Upper lobe of left lung (tissue), 6 donors: ENCODE data around the gene ABLIM3. TPM values are rescaled to one million over a fixed set of nuclear protein-coding genes. Genes with fewer than 3 reads are reported as not detected.
A peak's percentile ranks its signal among the peaks of the same experiment; 100 is the strongest.

Source experiments
- ATAC-seq, 2 donors: fragments of 200-7000 bp; cut with Tn5 transposase; one replicate each; pipeline ENCODE4 v1.9.1; 2022; ENCODE audit warnings: mild to moderate bottlenecking in 2 of 2, moderate library complexity in 2 of 2; ENCODE audit not compliant: low FRiP score in 2 of 2
- DNase-seq, 2 donors: peaks; one replicate each; pipeline ENCODE4 v3.0.0-alpha.2; 2019 to 2020
- H3K27ac ChIP-seq, 4 donors: fragments of 200-600 bp; sonication (generic); one replicate each; pipeline ENCODE4 v1.5.1; 2016 to 2019
- H3K27me3 ChIP-seq, 4 donors: fragments of 200-600 bp; sonication (generic); one replicate each; pipeline ENCODE4 v1.5.1; 2017 to 2019
- H3K36me3 ChIP-seq, 4 donors: fragments of 200-600 bp; sonication (generic); one replicate each; pipeline ENCODE4 v1.5.1; 2016 to 2019
- H3K4me1 ChIP-seq, 4 donors: fragments of 200-600 bp; sonication (generic); one replicate each; pipeline ENCODE4 v1.5.1; 2018 to 2019
- H3K4me3 ChIP-seq, 4 donors: fragments of 200-600 bp; sonication (generic); one replicate each; pipeline ENCODE4 v1.5.1; 2017 to 2019; ENCODE audit warnings: mild to moderate bottlenecking in 2 of 4, moderate library complexity in 1 of 4
- H3K9me3 ChIP-seq, 4 donors: fragments of 200-600 bp; sonication (generic); one replicate each; pipeline ENCODE4 v1.5.1; 2018 to 2019
- CTCF ChIP-seq, 6 experiments: fragments of 450-650 bp in 4 of 6; fragments of 200-600 bp in 2 of 6; sonication (generic) in 2 of 6; IDR thresholded peaks; one replicate each; pipeline ENCODE4 v1.5.1; 2016 to 2019; ENCODE audit warnings: antibody characterized with exemption in 6 of 6
- EP300 ChIP-seq, 4 donors: sonication (generic); formaldehyde crosslinking; IDR thresholded peaks; one replicate each; pipeline ENCODE4 v1.5.1; 2017; ENCODE audit warnings: antibody characterized with exemption in 4 of 4, control low read depth in 2 of 4
- POLR2A ChIP-seq, 4 donors: fragments of 450-650 bp; IDR thresholded peaks; one replicate each; pipeline ENCODE4 v1.5.1; 2016 to 2017; ENCODE audit warnings: antibody characterized with exemption in 4 of 4, mild to moderate bottlenecking in 2 of 4
- POLR2AphosphoS5 ChIP-seq, 2 donors: sonication (generic); formaldehyde crosslinking; IDR thresholded peaks; one replicate each; pipeline ENCODE4 v1.5.1; 2017; ENCODE audit warnings: antibody characterized with exemption in 2 of 2
- WGBS, 2 donors: methylation state at CpG; one replicate each; pipeline ENCODE4 v1.1.5; 2017 to 2018; 5-methylcytosine and 5-hydroxymethylcytosine counted together
- total RNA-seq, 6 donors: library from RNA; depleted of rRNA in 4 of 6; stranded (reverse); fragments of >200 nt in 4 of 6; gene quantifications; one replicate each; pipeline versions ENCODE4 v1.1.0 to v1.2.1, GENCODE V29; 2016 to 2021
- donor health status: DM: no; HTN: no; CAD: no; lungs with moderate emphysema.
- donor health status: DM: no; HTN: yes; CAD: no; lungs with severe emphysema.

ABLIM3 gene
- total RNA-seq, 6 donors from 2014 or later, result 7.2 to 38.0 (median 21.0) TPM

- DNase-seq, result no peak
- TF ChIP-seq POLR2AphosphoS5 (IDR thresholded peaks at IDR 0.05) (peak; percentile 86 to 88), POLR2A (IDR thresholded peaks at IDR 0.05) (no peak), CTCF (IDR thresholded peaks at IDR 0.05) (no peak), EP300 (IDR thresholded peaks at IDR 0.05) (peak in 2 of 4 donors; percentile 94 to 96)
- H3K4me3 ChIP-seq, result peak overlapping the region in 1 of 4 donors; percentile 22
These were observed 157.6 kb downstream of the ABLIM3 start for GRCh38 chr5:149298842-149299404.

DNA sequence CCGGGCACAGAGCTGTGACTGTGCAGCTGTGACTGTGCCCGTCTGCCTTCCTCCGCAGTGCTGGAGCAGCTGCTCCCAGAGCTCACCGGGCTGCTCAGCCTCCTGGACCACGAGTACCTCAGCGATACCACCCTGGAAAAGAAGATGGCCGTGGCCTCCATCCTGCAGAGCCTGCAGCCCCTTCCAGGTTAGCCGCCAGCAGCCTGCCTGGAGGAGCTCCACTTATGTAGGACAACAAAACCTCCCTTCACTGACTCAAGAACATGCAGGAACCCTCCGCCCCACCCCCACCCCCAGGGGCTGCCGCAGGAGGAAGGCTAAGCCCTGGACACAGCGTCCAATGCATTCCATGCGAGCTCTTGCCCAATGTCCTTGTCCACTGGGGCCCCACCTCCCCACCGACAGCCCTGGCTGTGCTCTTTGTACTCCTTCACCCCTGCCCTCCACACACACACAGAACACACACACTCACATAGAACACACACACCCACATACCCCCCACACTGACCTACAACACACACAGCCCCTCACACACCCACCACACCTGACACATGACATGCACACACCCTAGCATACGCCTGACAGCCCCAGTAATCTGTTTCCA is 158.3 kb downstream of the ABLIM3 start:
- no peaks in the 10 kb centered on the region for H3K9me3 ChIP-seq
- peak in 1 of 2 donors; percentile 64 for DNase-seq
- peaks cover 23 to 53% (median 38%) of the 10 kb centered on the region in 4 donors for H3K4me1 ChIP-seq
- ATAC-seq, result peak; percentile 5 to 16
- peak overlapping the region in 1 of 4 donors; percentile 22 for H3K4me3 ChIP-seq
- peak overlapping the region; percentile 70 to 85 (median 78) for H3K27ac ChIP-seq
- peaks cover 0 to 21% (median 0%) of the 10 kb centered on the region in 4 donors for H3K36me3 ChIP-seq
- no peaks in the 10 kb centered on the region for H3K27me3 ChIP-seq
- TF ChIP-seq EP300 (IDR thresholded peaks at IDR 0.05), result peak in 1 of 4 donors; percentile 20
- TF ChIP-seq POLR2AphosphoS5 (IDR thresholded peaks at IDR 0.05), result no peak
- TF ChIP-seq POLR2A (IDR thresholded peaks at IDR 0.05), result no peak
- 46 to 52% methylated on average over 9 to 14 of the region's 14 CpGs for WGBS, 2 donors

More at GRCh38 chr5:149298842-149299404, 157.6 kb downstream of the ABLIM3 start:
- Histone ChIP-seq H3K36me3 (peaks cover 0 to 21% (median 0%) of the 10 kb centered on the region in 4 donors), H3K4me1 (peaks cover 20 to 47% (median 38%) of the 10 kb centered on the region in 4 donors), H3K27ac (peak overlapping the region; percentile 70 to 85 (median 78)), H3K27me3 (no peaks in the 10 kb centered on the region), H3K9me3 (no peaks in the 10 kb centered on the region)
- ATAC-seq, result peak in 1 of 2 donors; percentile 44
- 40 to 42% methylated on average over 4 to 11 of the region's 11 CpGs for WGBS, 2 donors

- H3K27me3 ChIP-seq, result no peaks in the 10 kb centered on the region
- H3K27ac ChIP-seq, result peak overlapping the region in 3 of 4 donors; percentile 70 to 85 (median 77)
- DNase-seq (no peak), ATAC-seq (no peak)
- WGBS, 2 donors, result 87 to 93% methylated on average over 6 of the region's 6 CpGs
- no peaks in the 10 kb centered on the region for H3K9me3 ChIP-seq
- TF ChIP-seq EP300 (IDR thresholded peaks at IDR 0.05), result no peak
- no peak for TF ChIP-seq POLR2A (IDR thresholded peaks at IDR 0.05)
- TF ChIP-seq CTCF (IDR thresholded peaks at IDR 0.05), result no peak
- no peak for TF ChIP-seq POLR2AphosphoS5 (IDR thresholded peaks at IDR 0.05)
- peaks cover 23 to 48% (median 34%) of the 10 kb centered on the region in 4 donors for H3K4me1 ChIP-seq
- H3K4me3 ChIP-seq, result no peak overlapping the region
- H3K36me3 ChIP-seq, result peaks cover 0 to 21% (median 0%) of the 10 kb centered on the region in 4 donors
These were observed 159.1 kb downstream of the ABLIM3 start for GRCh38 chr5:149300441-149300840.

GRCh38 chr5:149301049-149301743 is 159.9 kb downstream of the ABLIM3 start:
- WGBS, 2 donors, result 91 to 93% methylated on average over 13 of the region's 13 CpGs
- H3K27ac ChIP-seq, result peak overlapping the region in 3 of 4 donors; percentile 22 to 85 (median 77)
- TF ChIP-seq POLR2AphosphoS5 (IDR thresholded peaks at IDR 0.05) (no peak), EP300 (IDR thresholded peaks at IDR 0.05) (no peak), CTCF (IDR thresholded peaks at IDR 0.05) (no peak), POLR2A (IDR thresholded peaks at IDR 0.05) (no peak)
- peaks cover 21 to 44% (median 28%) of the 10 kb centered on the region in 4 donors for H3K4me1 ChIP-seq
- DNase-seq (no peak), ATAC-seq (no peak)
- H3K27me3 ChIP-seq, result no peaks in the 10 kb centered on the region
- H3K9me3 ChIP-seq, result no peaks in the 10 kb centered on the region
- H3K36me3 ChIP-seq, result peaks cover 0 to 21% (median 0%) of the 10 kb centered on the region in 4 donors
- no peak overlapping the region for H3K4me3 ChIP-seq
